NCI-H2107 treated with DMSO at 0.1 percent for 48 hours (cell line): ENCODE measurements around the gene MOB3C.

Experiments used
- DNase-seq: peaks from one replicate; lab custom pipeline; 2025; ENCODE audit not compliant: unreplicated experiment; lab: John Stamatoyannopoulos, UW

MOB3C gene

GRCh38 chr1:46607345-46608130 lies 9.1 kb downstream of the MOB3C start:
- DNase-seq: no peak

- peak; percentile 36 for DNase-seq
Observed at GRCh38 chr1:46606255-46606965, 10.2 kb downstream of the MOB3C start.

- DNase-seq: no peak
Observed at GRCh38 chr1:46605232-46605631, 11.4 kb downstream of the MOB3C start.

- peak; percentile 96 for DNase-seq
Observed at GRCh38 chr1:46603858-46604549, 12.6 kb downstream of the MOB3C start, which contains the start of gene MKNK1. MKNK1 (minus strand) TSS chr1:46604268; CDS start chr1:46583327, 20,941 bp downstream.

GRCh38 chr1:46603481-46603857 lies 13.1 kb downstream of the MOB3C start:
- DNase-seq: peak; percentile 22

- DNase-seq: no peak
Observed at GRCh38 chr1:46601257-46602007, 15.2 kb downstream of the MOB3C start.

- no peak for DNase-seq
Observed at GRCh38 chr1:46599059-46599970, 17.3 kb downstream of the MOB3C start.

- DNase-seq: no peak
Observed at GRCh38 chr1:46596846-46597245, 19.8 kb downstream of the MOB3C start.

- DNase-seq: no peak
Observed at GRCh38 chr1:46596036-46596435, 20.6 kb downstream of the MOB3C start.

GRCh38 chr1:46595127-46595526 lies 21.5 kb downstream of the MOB3C start:
- DNase-seq: no peak

GRCh38 chr1:46594063-46594462 lies 22.5 kb downstream of the MOB3C start:
- DNase-seq: no peak

GRCh38 chr1:46592823-46593222 lies 23.8 kb downstream of the MOB3C start:
- DNase-seq: no peak

- no peak for DNase-seq
Observed at GRCh38 chr1:46589529-46589928, 27.1 kb downstream of the MOB3C start.

GRCh38 chr1:46587069-46587468 lies 29.5 kb downstream of the MOB3C start:
- DNase-seq: no peak

- no peak for DNase-seq
Observed at GRCh38 chr1:46585312-46585938, 31.2 kb downstream of the MOB3C start.

GRCh38 chr1:46583494-46583893 lies 33.1 kb downstream of the MOB3C start:
- DNase-seq: no peak

- DNase-seq: no peak
Observed at GRCh38 chr1:46582972-46583371, 33.6 kb downstream of the MOB3C start.

- DNase-seq: no peak
Observed at GRCh38 chr1:46581681-46582455, 34.7 kb downstream of the MOB3C start.
